Measurements from ENCODE around the gene MLLT1.

The MLLT1 gene

GRCh38 chr19:6274756-6275155 lies 5.0 kb downstream of the MLLT1 start:
- DNase-seq, result no peak

GRCh38 chr19:6273701-6274601 lies 5.8 kb downstream of the MLLT1 start:
- DNase-seq, result no peak

GRCh38 chr19:6272913-6273600 lies 6.7 kb downstream of the MLLT1 start:
- no peak for DNase-seq

GRCh38 chr19:6272411-6272791 lies 7.4 kb downstream of the MLLT1 start:
- DNase-seq, result no peak

GRCh38 chr19:6271721-6272410 lies 7.9 kb downstream of the MLLT1 start:
- DNase-seq, result no peak

GRCh38 chr19:6271251-6271650 lies 8.5 kb downstream of the MLLT1 start:
- no peak for DNase-seq

GRCh38 chr19:6270822-6271221 lies 9.0 kb downstream of the MLLT1 start:
- no peak for DNase-seq

GRCh38 chr19:6270076-6270745 lies 9.6 kb downstream of the MLLT1 start:
- no peak for DNase-seq

GRCh38 chr19:6269101-6269886 lies 10.5 kb downstream of the MLLT1 start:
- no peak for DNase-seq

- DNase-seq, result no peak
Measured at GRCh38 chr19:6268382-6268771, 11.4 kb downstream of the MLLT1 start.

- no peak for DNase-seq
Measured at GRCh38 chr19:6267552-6268381, 12.0 kb downstream of the MLLT1 start.

GRCh38 chr19:6264803-6265202 lies 15.0 kb downstream of the MLLT1 start:
- DNase-seq, result no peak

- DNase-seq, result no peak
Measured at GRCh38 chr19:6263735-6264444, 15.9 kb downstream of the MLLT1 start.

- no peak for DNase-seq
Measured at GRCh38 chr19:6263306-6263705, 16.5 kb downstream of the MLLT1 start.

GRCh38 chr19:6262519-6262918 lies 17.3 kb downstream of the MLLT1 start:
- DNase-seq, result no peak

- no peak for DNase-seq
Measured at GRCh38 chr19:6261883-6262282, 17.9 kb downstream of the MLLT1 start.

- DNase-seq, result no peak
Measured at GRCh38 chr19:6260912-6261650, 18.7 kb downstream of the MLLT1 start.

- DNase-seq, result no peak
Measured at GRCh38 chr19:6260376-6260775, 19.4 kb downstream of the MLLT1 start.

- DNase-seq, result no peak
Measured at GRCh38 chr19:6259312-6259861, 20.4 kb downstream of the MLLT1 start.

Measured in stimulated activated naive CD4-positive, alpha-beta T cell treated with Interleukin-2 at 50 U/mL for 16 hours (primary cell).